ENCODE measurements around the gene NRCAM. TPM values are rescaled to one million over a fixed set of nuclear protein-coding genes. Genes with fewer than 3 reads are reported as not detected.

NRCAM gene
- total RNA-seq, 2 experiments from 2014 or later: 3.2 to 3.8 TPM

- Mint-ChIP-seq H3K27ac (no peak overlapping the region), H3K9me3 (no peaks in the 10 kb centered on the region), H3K36me3 (ENCODE audit: low read depth) (no peaks in the 10 kb centered on the region), H3K4me3 (no peak overlapping the region), H3K27me3 (no peaks in the 10 kb centered on the region), H3K4me1 (ENCODE audit: low read depth) (no peaks in the 10 kb centered on the region)
- DNase-seq (no peak), ATAC-seq (no peak)
- POLR2A ChIA-PET: interaction anchor here (0.7 kb wide), 1 partner anchor 379 kb away, joined by 3 read pairs; no protein-coding TSS in a partner anchor
- CTCF ChIA-PET: interaction anchor here (0.8 kb wide), 1 partner anchor 326 kb away, joined by 3 read pairs; no protein-coding TSS in a partner anchor
- intact Hi-C loops (cut with micrococcal nuclease): no loop called here
- no peak for TF ChIP-seq CTCF (IDR thresholded peaks at IDR 0.05)
Measured at GRCh38 chr7:108171164-108171563, 285.1 kb downstream of the NRCAM start.

GRCh38 chr7:108170251-108170650 is 286.0 kb downstream of the NRCAM start:
- CTCF ChIA-PET: no interaction called here

GRCh38 chr7:108167460-108167859 is 288.8 kb downstream of the NRCAM start:
- ChIA-PET CTCF (interaction anchor here (1.6 kb wide), 1 partner anchor 22 kb away, joined by 5 read pairs; no protein-coding TSS in a partner anchor), POLR2A (interaction anchor here (0.6 kb wide), 1 partner anchor 91 kb away, joined by 3 read pairs; no protein-coding TSS in a partner anchor)
- ATAC-seq: no peak
- Mint-ChIP-seq H3K27me3 (no peaks in the 10 kb centered on the region), H3K4me1 (ENCODE audit: low read depth) (no peaks in the 10 kb centered on the region), H3K9me3 (no peaks in the 10 kb centered on the region), H3K27ac (no peak overlapping the region), H3K4me3 (no peak overlapping the region), H3K36me3 (ENCODE audit: low read depth) (no peaks in the 10 kb centered on the region)
- no peak for DNase-seq
- TF ChIP-seq CTCF (IDR thresholded peaks at IDR 0.05): no peak
- intact Hi-C loops (cut with micrococcal nuclease): no loop called here

More at GRCh38 chr7:108170251-108170650, 286.0 kb downstream of the NRCAM start:
- intact Hi-C loops (cut with micrococcal nuclease): no loop called here
- no peaks in the 10 kb centered on the region for H3K4me1 Mint-ChIP-seq (ENCODE audit: low read depth)
- POLR2A ChIA-PET: no interaction called here
- no peaks in the 10 kb centered on the region for H3K9me3 Mint-ChIP-seq
- TF ChIP-seq CTCF (IDR thresholded peaks at IDR 0.05): no peak
- no peaks in the 10 kb centered on the region for H3K27me3 Mint-ChIP-seq
- no peak overlapping the region for H3K27ac Mint-ChIP-seq
- H3K36me3 Mint-ChIP-seq (ENCODE audit: low read depth): no peaks in the 10 kb centered on the region
- DNase-seq (no peak), ATAC-seq (no peak)
- no peak overlapping the region for H3K4me3 Mint-ChIP-seq

GRCh38 chr7:108166687-108167086 is 289.5 kb downstream of the NRCAM start:
- Mint-ChIP-seq H3K4me3 (no peak overlapping the region), H3K4me1 (ENCODE audit: low read depth) (no peaks in the 10 kb centered on the region), H3K36me3 (ENCODE audit: low read depth) (no peaks in the 10 kb centered on the region), H3K27me3 (no peaks in the 10 kb centered on the region), H3K9me3 (no peaks in the 10 kb centered on the region), H3K27ac (no peak overlapping the region)
- TF ChIP-seq CTCF (IDR thresholded peaks at IDR 0.05): no peak
- intact Hi-C loops (cut with micrococcal nuclease): no loop called here
- ChIA-PET POLR2A (no interaction called here), CTCF (interaction anchor here (1.6 kb wide), 1 partner anchor 21 kb away, joined by 5 read pairs; no protein-coding TSS in a partner anchor)
- ATAC-seq: no peak
- no peak for DNase-seq

- H3K4me3 Mint-ChIP-seq: no peak overlapping the region
- H3K27ac Mint-ChIP-seq: no peak overlapping the region
- ChIA-PET CTCF (interaction anchor here (1.4 kb wide), 1 partner anchor 20 kb away, joined by 3 read pairs; no protein-coding TSS in a partner anchor), POLR2A (no interaction called here)
- DNase-seq (no peak), ATAC-seq (no peak)
- no peaks in the 10 kb centered on the region for H3K27me3 Mint-ChIP-seq
- no peaks in the 10 kb centered on the region for H3K36me3 Mint-ChIP-seq (ENCODE audit: low read depth)
- H3K4me1 Mint-ChIP-seq (ENCODE audit: low read depth): no peaks in the 10 kb centered on the region
- TF ChIP-seq CTCF (IDR thresholded peaks at IDR 0.05): no peak
- H3K9me3 Mint-ChIP-seq: no peaks in the 10 kb centered on the region
- intact Hi-C loops (cut with micrococcal nuclease): no loop called here
Measured at GRCh38 chr7:108165723-108166122, 290.5 kb downstream of the NRCAM start.
